DOHH2 (cell line): Measurements from ENCODE around the gene SEMA3A.

Experiments
- H3F3A ChIP-seq: fragments of 200-600 bp; sonication (generic), shearing (Covaris generic); 2 replicates; pipeline ENCODE4 v1.6.0; 2016; ENCODE audit warnings: antibody characterized with exemption, mild to moderate bottlenecking; ENCODE audit not compliant: control insufficient read depth, insufficient read depth
- H3K27ac ChIP-seq: fragments of 200-600 bp; sonication (generic); 2 replicates; pipeline ENCODE4 v1.5.1; 2014; ENCODE audit warnings: low read depth, mild to moderate bottlenecking, low read length, moderate library complexity
- H3K27me3 ChIP-seq: fragments of 200-600 bp; sonication (generic); 2 replicates; pipeline ENCODE4 v1.6.1; 2014; ENCODE audit warnings: mild to moderate bottlenecking, low read length, mixed read lengths; ENCODE audit not compliant: control insufficient read depth
- H3K36me3 ChIP-seq: fragments of 200-600 bp; sonication (generic); 2 replicates; pipeline ENCODE4 v1.6.1; 2014; ENCODE audit warnings: mild to moderate bottlenecking, low read length, moderate library complexity, mixed read lengths; ENCODE audit not compliant: control insufficient read depth
- H3K4me1 ChIP-seq: fragments of 200-600 bp; sonication (generic); 2 replicates; pipeline ENCODE4 v1.6.1; 2014; ENCODE audit warnings: mild to moderate bottlenecking, low read length, mixed read lengths; ENCODE audit not compliant: control insufficient read depth
- H3K4me2 ChIP-seq: fragments of 200-600 bp; sonication (generic); 2 replicates; pipeline ENCODE4 v1.6.0; 2014; ENCODE audit warnings: mild to moderate bottlenecking, low read length, moderate library complexity
- H3K4me3 ChIP-seq: fragments of 200-600 bp; sonication (generic); 2 replicates; pipeline ENCODE4 v1.5.1; 2014; ENCODE audit warnings: mild to moderate bottlenecking, low read length, mixed read lengths
- H3K79me2 ChIP-seq: fragments of 200-600 bp; sonication (generic); 2 replicates; pipeline ENCODE4 v1.6.1; 2014; ENCODE audit warnings: mild to moderate bottlenecking, low read length, mixed read lengths; ENCODE audit not compliant: control insufficient read depth
- H3K9me2 ChIP-seq: fragments of 200-600 bp; sonication (generic); replicated peaks from 2 replicates; pipeline ENCODE4 v1.6.1; 2014; ENCODE audit warnings: mild to moderate bottlenecking, low read length, mixed read lengths; ENCODE audit not compliant: control insufficient read depth
- H3K9me3 ChIP-seq: fragments of 200-600 bp; sonication (generic); 2 replicates; pipeline ENCODE4 v1.6.1; 2014; ENCODE audit warnings: antibody characterized with exemption, low read length, mixed read lengths; ENCODE audit not compliant: control insufficient read depth, insufficient read depth
- H4K20me1 ChIP-seq: fragments of 200-600 bp; sonication (generic); 2 replicates; pipeline ENCODE4 v1.6.0; 2014; ENCODE audit warnings: low read depth, mild to moderate bottlenecking, antibody characterized with exemption, low read length, moderate library complexity; ENCODE audit not compliant: control insufficient read depth, insufficient read depth
- EZH2phosphoT487 ChIP-seq: fragments of 200-600 bp; sonication (generic); IDR thresholded peaks from 2 replicates; pipeline ENCODE4 v1.6.1; 2017; ENCODE audit warnings: borderline replicate concordance, mild to moderate bottlenecking, antibody characterized with exemption, low read length, moderate library complexity, mixed read lengths
- TF ChIP-seq, protein P1 (sequence below): fragments of 200-600 bp; sonication (generic); IDR thresholded peaks from one replicate; pipeline ENCODE4 v1.5.1; 2014; ENCODE audit warnings: antibody characterized with exemption, mild to moderate bottlenecking, low read depth, low read length; ENCODE audit not compliant: poor library complexity, severe bottlenecking

Gene SEMA3A

DNA sequence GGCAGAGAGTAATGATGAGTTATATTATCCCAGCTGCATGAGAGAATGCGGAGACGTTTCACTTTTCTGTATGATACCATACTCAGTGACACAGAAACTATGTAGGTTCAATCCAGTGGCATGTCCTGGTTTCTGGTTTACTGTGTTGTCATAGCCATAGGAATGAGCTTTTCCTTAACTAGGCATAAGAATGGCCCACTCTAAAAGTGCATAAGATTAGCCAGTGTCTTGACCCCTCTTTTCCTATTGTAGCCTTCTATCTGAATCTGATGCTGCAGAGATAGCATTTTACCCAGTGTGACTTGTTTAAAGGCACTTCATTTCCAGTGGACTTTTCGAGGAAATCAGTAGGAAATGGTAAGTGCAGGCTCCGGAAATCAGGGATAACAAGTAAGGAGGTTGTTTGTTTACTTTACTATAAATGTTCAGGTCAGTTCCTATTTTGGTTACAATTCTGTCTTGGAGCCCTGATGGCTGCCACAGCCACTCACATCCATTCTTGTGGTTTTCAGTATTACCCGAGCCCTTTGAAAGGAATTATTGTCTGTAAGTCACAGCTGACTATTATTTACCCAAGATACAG lies 70.5 kb downstream of the SEMA3A start:
- Histone ChIP-seq H4K20me1 (no peaks in the 10 kb centered on the region), H3K27me3 (no peaks in the 10 kb centered on the region), H3K27ac (no peak overlapping the region), H3K4me2 (no peak overlapping the region), H3K36me3 (no peaks in the 10 kb centered on the region), H3K9me3 (no peaks in the 10 kb centered on the region), H3K9me2 (0 out of 2 replicates have a peak, but pooled peaks cover 1% of the 10 kb centered on the region), H3F3A (no peaks in the 10 kb centered on the region), H3K4me3 (no peak overlapping the region), H3K79me2 (no peaks in the 10 kb centered on the region), H3K4me1 (no peaks in the 10 kb centered on the region)
- TF ChIP-seq, protein P1, sequence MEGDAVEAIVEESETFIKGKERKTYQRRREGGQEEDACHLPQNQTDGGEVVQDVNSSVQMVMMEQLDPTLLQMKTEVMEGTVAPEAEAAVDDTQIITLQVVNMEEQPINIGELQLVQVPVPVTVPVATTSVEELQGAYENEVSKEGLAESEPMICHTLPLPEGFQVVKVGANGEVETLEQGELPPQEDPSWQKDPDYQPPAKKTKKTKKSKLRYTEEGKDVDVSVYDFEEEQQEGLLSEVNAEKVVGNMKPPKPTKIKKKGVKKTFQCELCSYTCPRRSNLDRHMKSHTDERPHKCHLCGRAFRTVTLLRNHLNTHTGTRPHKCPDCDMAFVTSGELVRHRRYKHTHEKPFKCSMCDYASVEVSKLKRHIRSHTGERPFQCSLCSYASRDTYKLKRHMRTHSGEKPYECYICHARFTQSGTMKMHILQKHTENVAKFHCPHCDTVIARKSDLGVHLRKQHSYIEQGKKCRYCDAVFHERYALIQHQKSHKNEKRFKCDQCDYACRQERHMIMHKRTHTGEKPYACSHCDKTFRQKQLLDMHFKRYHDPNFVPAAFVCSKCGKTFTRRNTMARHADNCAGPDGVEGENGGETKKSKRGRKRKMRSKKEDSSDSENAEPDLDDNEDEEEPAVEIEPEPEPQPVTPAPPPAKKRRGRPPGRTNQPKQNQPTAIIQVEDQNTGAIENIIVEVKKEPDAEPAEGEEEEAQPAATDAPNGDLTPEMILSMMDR: no peak
- no peak for TF ChIP-seq EZH2phosphoT487

GRCh38 chr7:84122582-84123360 lies 71.8 kb downstream of the SEMA3A start:
- no peak overlapping the region for H3K4me2 ChIP-seq
- H3K9me2 ChIP-seq: no peaks in the 10 kb centered on the region
- H3K4me3 ChIP-seq: no peak overlapping the region
- H3K27ac ChIP-seq: no peak overlapping the region
- H3K4me1 ChIP-seq: no peaks in the 10 kb centered on the region
- H3K36me3 ChIP-seq: no peaks in the 10 kb centered on the region
- TF ChIP-seq, protein P1: no peak
- no peak for TF ChIP-seq EZH2phosphoT487
- no peaks in the 10 kb centered on the region for H3F3A ChIP-seq
- no peaks in the 10 kb centered on the region for H3K9me3 ChIP-seq
- H3K79me2 ChIP-seq: no peaks in the 10 kb centered on the region
- H4K20me1 ChIP-seq: no peaks in the 10 kb centered on the region
- H3K27me3 ChIP-seq: no peaks in the 10 kb centered on the region

DNA sequence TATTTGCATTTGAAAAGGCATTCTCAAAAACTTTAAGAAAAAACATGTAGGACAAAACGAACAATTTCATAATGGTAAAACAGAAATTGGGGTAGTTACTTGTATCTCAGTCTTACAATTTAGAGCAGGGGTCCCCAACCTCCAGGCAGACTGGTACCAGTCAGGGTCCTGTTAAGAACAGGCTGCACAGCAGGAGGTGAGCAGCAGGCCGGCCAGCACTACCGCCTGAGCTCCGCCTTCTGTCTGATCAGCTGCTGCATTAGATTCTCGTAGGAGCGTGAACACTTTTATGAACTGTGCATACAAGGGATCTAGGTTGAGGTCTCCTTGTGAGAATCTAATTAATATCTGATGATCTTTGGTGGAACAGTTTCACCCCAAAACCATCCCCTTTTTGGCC lies 77.3 kb downstream of the SEMA3A start:
- H4K20me1 ChIP-seq: no peaks in the 10 kb centered on the region
- TF ChIP-seq EZH2phosphoT487: no peak
- TF ChIP-seq, protein P1: no peak
- H3K4me3 ChIP-seq: no peak overlapping the region
- H3K27me3 ChIP-seq: no peaks in the 10 kb centered on the region
- no peaks in the 10 kb centered on the region for H3K36me3 ChIP-seq
- H3K4me2 ChIP-seq: no peak overlapping the region
- no peaks in the 10 kb centered on the region for H3K4me1 ChIP-seq
- no peaks in the 10 kb centered on the region for H3K9me2 ChIP-seq
- H3F3A ChIP-seq: no peaks in the 10 kb centered on the region
- no peaks in the 10 kb centered on the region for H3K79me2 ChIP-seq
- H3K9me3 ChIP-seq: no peaks in the 10 kb centered on the region
- H3K27ac ChIP-seq: no peak overlapping the region
